Occipital lobe (tissue), 3 donors: ENCODE results near the gene SENP3. TPM values are rescaled to one million over a fixed set of nuclear protein-coding genes. Genes with fewer than 3 reads are reported as not detected.
"Not testable (repeated sequence)": the region's sequence is repeated elsewhere in the genome, so short reads cannot be mapped to it uniquely, and the experiment has no call there.

Experiments used
- DNase-seq: peaks from one replicate; lab custom pipeline; 2025; lab: John Stamatoyannopoulos, UW
- small RNA-seq: library from RNA; depleted of rRNA; stranded (forward); fragments of <200 nt; gene quantifications from one replicate; pipeline ENCODE3, GENCODE V24; 2014
- total RNA-seq: library from RNA; depleted of rRNA; stranded (reverse); fragments of >200 nt; gene quantifications from one replicate; pipeline ENCODE4 v1.2.3, GENCODE V29; 2014

Gene SENP3
- total RNA-seq, 1 donor from 2014 or later, result 84.8 TPM

- DNase-seq, result no peak
Observed at GRCh38 chr17:7592422-7593021, 30.8 kb downstream of the SENP3 start.

GRCh38 chr17:7593296-7593695, 31.6 kb downstream of the SENP3 start:
- DNase-seq, result no peak

- DNase-seq, result not testable (repeated sequence)
Observed at GRCh38 chr17:7597561-7597960, 35.8 kb downstream of the SENP3 start.

GRCh38 chr17:7606280-7606679, 44.6 kb downstream of the SENP3 start:
- no peak for DNase-seq

- no peak for DNase-seq
Observed at GRCh38 chr17:7610641-7611040, 48.9 kb downstream of the SENP3 start.

- no peak for DNase-seq
Observed at GRCh38 chr17:7611635-7612293, 50.0 kb downstream of the SENP3 start.

- DNase-seq, result no peak
Observed at GRCh38 chr17:7612294-7612640, 50.5 kb downstream of the SENP3 start.

- no peak for DNase-seq
Observed at GRCh38 chr17:7613769-7614424, 52.2 kb downstream of the SENP3 start.

- DNase-seq, result peak; percentile 99
Observed at GRCh38 chr17:7614425-7615264, 52.9 kb downstream of the SENP3 start, which contains the start of gene FXR2. Gene FXR2 (minus strand): TSS chr17:7614897. CDS start chr17:7614532, 365 bp downstream.

- no peak for DNase-seq
Observed at GRCh38 chr17:7615265-7615747, 53.6 kb downstream of the SENP3 start.

- no peak for DNase-seq
Observed at GRCh38 chr17:7618608-7619007, 56.9 kb downstream of the SENP3 start.

GRCh38 chr17:7620835-7621234, 59.1 kb downstream of the SENP3 start:
- no peak for DNase-seq

Small RNA genes lying within 50 kb of the gene (small RNA-seq; reads per million reads assigned to genes)
- gene CD68 (not detected), gene RF00019 (not detected), gene SNORA48 (not detected), gene SNORD10 (not detected)

Other genes starting within 250 kb of the SENP3 start
- gene GPS2, start 246.6 kb upstream of the SENP3 start, total RNA-seq, result 29.5 TPM
- 46.6 TPM for gene NEURL4, start 232.6 kb upstream of the SENP3 start, total RNA-seq
- not detected for gene ACAP1, start 225.4 kb upstream of the SENP3 start, total RNA-seq
- gene KCTD11, start 209.8 kb upstream of the SENP3 start, total RNA-seq, result 3.9 TPM
- not detected for gene TMEM95, start 206.8 kb upstream of the SENP3 start, total RNA-seq
- gene TNK1, start 180.8 kb upstream of the SENP3 start, total RNA-seq, result 0.94 TPM
- gene PLSCR3, start 167.4 kb upstream of the SENP3 start, total RNA-seq, result 10.0 TPM
- gene TMEM256, start 157.8 kb upstream of the SENP3 start, total RNA-seq, result 55.2 TPM
- 9.2 TPM for gene NLGN2, start 154.1 kb upstream of the SENP3 start, total RNA-seq
- gene SPEM1, start 141.6 kb upstream of the SENP3 start, total RNA-seq, result not detected
- gene SPEM2, start 136.3 kb upstream of the SENP3 start, total RNA-seq, result not detected
- not detected for gene SPEM3, start 133.1 kb upstream of the SENP3 start, total RNA-seq
- 3.7 TPM for gene TMEM102, start 126.5 kb upstream of the SENP3 start, total RNA-seq
- gene FGF11, start 122.4 kb upstream of the SENP3 start, total RNA-seq, result 18.2 TPM
- gene CHRNB1, start 116.9 kb upstream of the SENP3 start, total RNA-seq, result 17.2 TPM
- gene ZBTB4, start 82.3 kb upstream of the SENP3 start, total RNA-seq, result 17.6 TPM
- not detected for gene SLC35G6, start 80.5 kb upstream of the SENP3 start, total RNA-seq
- 54.6 TPM for gene POLR2A, start 77.6 kb upstream of the SENP3 start, total RNA-seq
- 3.3 TPM for gene TNFSF12, start 12.9 kb upstream of the SENP3 start, total RNA-seq
- gene TNFSF13, start 3.2 kb upstream of the SENP3 start, total RNA-seq, result 0.31 TPM
- gene CD68, start 17.7 kb downstream of the SENP3 start, total RNA-seq, result 0.62 TPM
- 34.8 TPM for gene MPDU1, start 21.9 kb downstream of the SENP3 start, total RNA-seq
- 0.47 TPM for gene SOX15, start 28.2 kb downstream of the SENP3 start, total RNA-seq
- gene FXR2, start 53.0 kb downstream of the SENP3 start, total RNA-seq, result 51.9 TPM
- 32.8 TPM for gene SAT2, start 65.9 kb downstream of the SENP3 start, total RNA-seq
- gene SHBG, start 68.2 kb downstream of the SENP3 start, total RNA-seq, result not detected
- 5.0 TPM for gene ATP1B2, start 89.0 kb downstream of the SENP3 start, total RNA-seq
- 9.4 TPM for gene TP53, start 125.6 kb downstream of the SENP3 start, total RNA-seq
- 9.5 TPM for gene WRAP53, start 126.6 kb downstream of the SENP3 start, total RNA-seq
- 13.7 TPM for gene EFNB3, start 143.3 kb downstream of the SENP3 start, total RNA-seq
- 0.62 TPM for gene DNAH2, start 155.8 kb downstream of the SENP3 start, total RNA-seq